ENCODE data around the gene RALGDS. TPM values are rescaled to one million over a fixed set of nuclear protein-coding genes. Genes with fewer than 3 reads are reported as not detected.

RALGDS gene
- total and polyA plus RNA-seq, 2 donors (not counting 3 experiments of a cell fraction or from before 2014, with no cell fraction given), result 41.4 to 60.0 TPM

DNA sequence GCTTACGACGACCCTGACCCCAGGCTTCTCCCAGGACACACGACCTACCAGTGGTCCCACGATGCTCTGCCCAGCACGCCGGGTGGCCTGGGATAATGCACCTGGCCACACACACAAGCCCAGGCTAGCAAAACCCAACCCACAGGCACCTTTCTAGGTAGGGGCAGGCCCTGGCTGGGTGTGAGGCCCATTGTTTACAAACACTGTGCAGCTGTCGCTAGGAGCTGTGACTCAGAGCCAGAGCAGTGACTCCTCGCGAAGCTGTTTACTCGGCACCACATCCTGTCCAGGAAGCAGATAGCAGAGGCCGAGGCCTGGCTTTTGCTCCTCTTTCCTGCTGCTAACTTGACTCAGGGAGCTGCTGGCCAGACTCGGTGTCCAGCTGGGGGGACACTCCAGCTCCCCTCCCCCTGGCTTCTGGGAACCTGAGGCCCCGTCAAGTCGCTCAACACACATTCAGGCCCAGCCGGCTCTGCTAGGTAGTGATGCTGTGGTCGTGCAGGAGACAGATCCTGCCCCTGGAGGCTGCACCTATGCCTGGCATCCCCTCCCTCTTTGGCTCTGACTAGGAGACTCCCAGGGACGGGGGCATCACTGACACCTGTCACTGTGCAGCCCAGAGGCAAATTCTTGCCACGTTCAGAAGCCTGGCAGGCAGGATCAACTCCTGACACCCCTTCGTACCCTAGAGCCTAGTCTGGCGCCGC lies 12.8 kb upstream of the RALGDS start:
- Histone ChIP-seq H4K20me1 (replicated peaks; ENCODE audit: control insufficient read depth, extremely low read depth, insufficient read depth, low read length) (no peaks in the 10 kb centered on the region), H3K4me1 (ENCODE audit: control insufficient read depth, extremely low read depth, insufficient read depth, low read length) (peaks cover 30% of the 10 kb centered on the region), H3K27me3 (ENCODE audit: control insufficient read depth in 2 of 2, insufficient read depth in 2 of 2, low read length in 2 of 2) (no peaks in the 10 kb centered on the region), H3K4me3 (replicated peaks in 1 of 3; ENCODE audit: insufficient read depth in 1 of 3, low read depth in 1 of 3, low read length in 3 of 3) (no peak overlapping the region), H3K9me3 (replicated peaks; ENCODE audit: control insufficient read depth, insufficient read depth, low read length) (no peaks in the 10 kb centered on the region), H2AFZ (ENCODE audit: low read depth, low read length) (no peak overlapping the region), H3K79me2 (ENCODE audit: control insufficient read depth, insufficient read depth, low read length) (no peaks in the 10 kb centered on the region), H3K4me2 (ENCODE audit: insufficient read depth, low read length) (peak overlapping the region; percentile 26), H3K9me1 (replicated peaks; ENCODE audit: control insufficient read depth, extremely low read depth, insufficient read depth, low read length) (no peaks in the 10 kb centered on the region), H3K36me3 (ENCODE audit: control insufficient read depth in 2 of 2, extremely low read depth in 1 of 2, insufficient read depth in 2 of 2, low read length in 2 of 2) (no peaks in the 10 kb centered on the region), H3K27ac (ENCODE audit: insufficient read depth, low read depth, low read length) (peak overlapping the region; percentile 80), H3K9ac (replicated peaks; ENCODE audit: extremely low read depth, insufficient read depth, low read length) (peak overlapping the region; percentile 59)
- intact Hi-C loops (cut with micrococcal nuclease) (no loop called here), dilution Hi-C loops (cut with MboI; ENCODE audit: extremely low pct_ligation_motif_present, low sequenced_read_pairs) (no loop called here)
- BruUV-seq (replicated peaks), result no TSS peak
- peak; percentile 100 for FAIRE-seq
- TF ChIP-seq MYC (IDR thresholded peaks at IDR 0.05; ENCODE audit: low read depth, low read length) (no peak), FOS (IDR thresholded peaks at IDR 0.05; ENCODE audit: borderline replicate concordance, insufficient read depth, low read length) (peak; percentile 99), GATA2 (IDR thresholded peaks at IDR 0.05; ENCODE audit: insufficient read depth, insufficient read length, low read depth, low read length) (peak; percentile 95), POLR2A (IDR thresholded peaks at IDR 0.05; ENCODE audit: low read depth, low read length) (peak; percentile 85), POLR2AphosphoS5 (IDR thresholded peaks at IDR 0.05; ENCODE audit: insufficient read depth, low read depth, low read length) (peak; percentile 99), JUN (IDR thresholded peaks at IDR 0.05; ENCODE audit: borderline replicate concordance, insufficient read depth, insufficient read length, low read depth) (peak; percentile 96)
- TF ChIP-seq, protein P1, sequence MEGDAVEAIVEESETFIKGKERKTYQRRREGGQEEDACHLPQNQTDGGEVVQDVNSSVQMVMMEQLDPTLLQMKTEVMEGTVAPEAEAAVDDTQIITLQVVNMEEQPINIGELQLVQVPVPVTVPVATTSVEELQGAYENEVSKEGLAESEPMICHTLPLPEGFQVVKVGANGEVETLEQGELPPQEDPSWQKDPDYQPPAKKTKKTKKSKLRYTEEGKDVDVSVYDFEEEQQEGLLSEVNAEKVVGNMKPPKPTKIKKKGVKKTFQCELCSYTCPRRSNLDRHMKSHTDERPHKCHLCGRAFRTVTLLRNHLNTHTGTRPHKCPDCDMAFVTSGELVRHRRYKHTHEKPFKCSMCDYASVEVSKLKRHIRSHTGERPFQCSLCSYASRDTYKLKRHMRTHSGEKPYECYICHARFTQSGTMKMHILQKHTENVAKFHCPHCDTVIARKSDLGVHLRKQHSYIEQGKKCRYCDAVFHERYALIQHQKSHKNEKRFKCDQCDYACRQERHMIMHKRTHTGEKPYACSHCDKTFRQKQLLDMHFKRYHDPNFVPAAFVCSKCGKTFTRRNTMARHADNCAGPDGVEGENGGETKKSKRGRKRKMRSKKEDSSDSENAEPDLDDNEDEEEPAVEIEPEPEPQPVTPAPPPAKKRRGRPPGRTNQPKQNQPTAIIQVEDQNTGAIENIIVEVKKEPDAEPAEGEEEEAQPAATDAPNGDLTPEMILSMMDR (IDR thresholded peaks at IDR 0.05; ENCODE audit: extremely low read depth in 1 of 2, insufficient read depth in 1 of 2, low read depth in 1 of 2, low read length in 2 of 2), result peak in 1 of 2 donors; percentile 1
- TF ChIP-seq, protein P2, sequence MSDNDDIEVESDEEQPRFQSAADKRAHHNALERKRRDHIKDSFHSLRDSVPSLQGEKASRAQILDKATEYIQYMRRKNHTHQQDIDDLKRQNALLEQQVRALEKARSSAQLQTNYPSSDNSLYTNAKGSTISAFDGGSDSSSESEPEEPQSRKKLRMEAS (IDR thresholded peaks at IDR 0.05; ENCODE audit: insufficient read depth, insufficient read length), result no peak
- peak; percentile 98 for DNase-seq (ENCODE audit: low read depth, low spot score)
- POLR2A ChIA-PET, result interaction anchor here (1.0 to 1.5 kb wide), 3 partner anchors 10 to 19 kb away, joined by 3 to 13 read pairs (median 4); no protein-coding TSS in a partner anchor
- CTCF ChIA-PET, result interaction anchor here (0.8 to 4.9 kb wide), 11 partner anchors 8 to 232 kb away, joined by 3 to 105 read pairs (median 4); partner anchors contain the start of gene GTF3C5

Data from endothelial cell of umbilical vein (primary cell).